ENCODE data around the gene NDRG3. TPM values are rescaled to one million over a fixed set of nuclear protein-coding genes. Genes with fewer than 3 reads are reported as not detected.

NDRG3 gene
- total and polyA plus RNA-seq, 2 donors from 2014 or later = 25.3 to 26.4 TPM

- Histone ChIP-seq H3K36me3 (ENCODE audit: control insufficient read depth in 2 of 3, insufficient read depth in 3 of 3, low read length in 3 of 3) (peaks cover 4 to 8% (median 4%) of the 10 kb centered on the region in 3 donors), H3K27ac (ENCODE audit: low read depth in 2 of 2, low read length in 2 of 2) (no peak overlapping the region), H3K27me3 (ENCODE audit: control insufficient read depth, insufficient read depth, low read length) (no peaks in the 10 kb centered on the region), H3K4me1 (ENCODE audit: control insufficient read depth in 2 of 3, insufficient read depth in 2 of 3, low read depth in 1 of 3, low read length in 3 of 3) (no peaks in the 10 kb centered on the region), H3K9ac (ENCODE audit: low read length in 3 of 3) (no peak overlapping the region), H3K9me3 (ENCODE audit: control insufficient read depth in 2 of 3, insufficient read depth in 1 of 3, low read length in 3 of 3) (no peaks in the 10 kb centered on the region), H3K4me3 (ENCODE audit: low read length in 3 of 3) (no peak overlapping the region)
- intact Hi-C loops (cut with DNase I) = no loop called here
- FAIRE-seq (no peak), DNase-seq (no peak)
- TF ChIP-seq CTCF (IDR thresholded peaks at IDR 0.05; ENCODE audit: borderline replicate concordance, extremely low read depth, insufficient read depth) = no peak
These were observed 39.4 kb upstream of the NDRG3 start for GRCh38 chr20:36785308-36785707.

- H3K9ac ChIP-seq (ENCODE audit: low read length in 3 of 3) = no peak overlapping the region
These were observed 39.0 kb upstream of the NDRG3 start for GRCh38 chr20:36784900-36785299.

GRCh38 chr20:36784116-36784515, 38.2 kb upstream of the NDRG3 start:
- Histone ChIP-seq H3K27me3 (ENCODE audit: control insufficient read depth, insufficient read depth, low read length) (no peaks in the 10 kb centered on the region), H3K9ac (ENCODE audit: low read length in 3 of 3) (no peak overlapping the region), H3K36me3 (ENCODE audit: control insufficient read depth in 2 of 3, insufficient read depth in 3 of 3, low read length in 3 of 3) (peaks cover 4 to 8% (median 4%) of the 10 kb centered on the region in 3 donors), H3K4me3 (ENCODE audit: low read length in 3 of 3) (no peak overlapping the region), H3K9me3 (ENCODE audit: control insufficient read depth in 2 of 3, insufficient read depth in 1 of 3, low read length in 3 of 3) (no peaks in the 10 kb centered on the region), H3K27ac (ENCODE audit: low read depth in 2 of 2, low read length in 2 of 2) (no peak overlapping the region), H3K4me1 (ENCODE audit: control insufficient read depth in 2 of 3, insufficient read depth in 2 of 3, low read depth in 1 of 3, low read length in 3 of 3) (no peaks in the 10 kb centered on the region)
- FAIRE-seq = no peak
- peak in 1 of 5 donors; percentile 65 for DNase-seq
- intact Hi-C loops (cut with DNase I) = no loop called here
- no peak for TF ChIP-seq CTCF (IDR thresholded peaks at IDR 0.05; ENCODE audit: borderline replicate concordance, extremely low read depth, insufficient read depth)

More at GRCh38 chr20:36784900-36785299, 39.0 kb upstream of the NDRG3 start:
- Histone ChIP-seq H3K9me3 (ENCODE audit: control insufficient read depth in 2 of 3, insufficient read depth in 1 of 3, low read length in 3 of 3) (no peaks in the 10 kb centered on the region), H3K27ac (ENCODE audit: low read depth in 2 of 2, low read length in 2 of 2) (no peak overlapping the region), H3K27me3 (ENCODE audit: control insufficient read depth, insufficient read depth, low read length) (no peaks in the 10 kb centered on the region), H3K36me3 (ENCODE audit: control insufficient read depth in 2 of 3, insufficient read depth in 3 of 3, low read length in 3 of 3) (peaks cover 4 to 8% (median 4%) of the 10 kb centered on the region in 3 donors), H3K4me1 (ENCODE audit: control insufficient read depth in 2 of 3, insufficient read depth in 2 of 3, low read depth in 1 of 3, low read length in 3 of 3) (no peaks in the 10 kb centered on the region), H3K4me3 (ENCODE audit: low read length in 3 of 3) (no peak overlapping the region)
- TF ChIP-seq CTCF (IDR thresholded peaks at IDR 0.05; ENCODE audit: borderline replicate concordance, extremely low read depth, insufficient read depth) = no peak
- DNase-seq = peak in 1 of 5 donors; percentile 45
- FAIRE-seq = no peak
- intact Hi-C loops (cut with DNase I) = no loop called here

- no peaks in the 10 kb centered on the region for H3K9me3 ChIP-seq (ENCODE audit: control insufficient read depth in 2 of 3, insufficient read depth in 1 of 3, low read length in 3 of 3)
- H3K4me1 ChIP-seq (ENCODE audit: control insufficient read depth in 2 of 3, insufficient read depth in 2 of 3, low read depth in 1 of 3, low read length in 3 of 3) = no peaks in the 10 kb centered on the region
- no peaks in the 10 kb centered on the region for H3K27me3 ChIP-seq (ENCODE audit: control insufficient read depth, insufficient read depth, low read length)
- DNase-seq = no peak
- intact Hi-C loops (cut with DNase I) = no loop called here
- no peak for FAIRE-seq
- H3K36me3 ChIP-seq (ENCODE audit: control insufficient read depth in 2 of 3, insufficient read depth in 3 of 3, low read length in 3 of 3) = peaks cover 0 to 4% (median 0%) of the 10 kb centered on the region in 3 donors
- H3K4me3 ChIP-seq (ENCODE audit: low read length in 3 of 3) = no peak overlapping the region
- no peak for TF ChIP-seq CTCF (IDR thresholded peaks at IDR 0.05; ENCODE audit: borderline replicate concordance, extremely low read depth, insufficient read depth)
- no peak overlapping the region for H3K9ac ChIP-seq (ENCODE audit: low read length in 3 of 3)
- no peak overlapping the region for H3K27ac ChIP-seq (ENCODE audit: low read depth in 2 of 2, low read length in 2 of 2)
These were observed 33.8 kb upstream of the NDRG3 start for GRCh38 chr20:36779656-36780025.
